MM.1S (cell line): Measurements from ENCODE around the gene STK36.

Experiments
- EZH2 ChIP-seq: fragments of 300-600 bp; sonication (generic); optimal IDR thresholded peaks from 2 replicates; pipeline ENCODE3; 2017; ENCODE audit warnings: low read depth, mild to moderate bottlenecking, antibody characterized with exemption, low read length, mixed read lengths
- TF ChIP-seq, protein P1 (sequence below): fragments of 300-600 bp; sonication (generic); IDR thresholded peaks from 2 replicates; pipeline ENCODE4 v1.5.1; 2016; ENCODE audit warnings: antibody characterized with exemption, low read length, mixed read lengths

DNA sequence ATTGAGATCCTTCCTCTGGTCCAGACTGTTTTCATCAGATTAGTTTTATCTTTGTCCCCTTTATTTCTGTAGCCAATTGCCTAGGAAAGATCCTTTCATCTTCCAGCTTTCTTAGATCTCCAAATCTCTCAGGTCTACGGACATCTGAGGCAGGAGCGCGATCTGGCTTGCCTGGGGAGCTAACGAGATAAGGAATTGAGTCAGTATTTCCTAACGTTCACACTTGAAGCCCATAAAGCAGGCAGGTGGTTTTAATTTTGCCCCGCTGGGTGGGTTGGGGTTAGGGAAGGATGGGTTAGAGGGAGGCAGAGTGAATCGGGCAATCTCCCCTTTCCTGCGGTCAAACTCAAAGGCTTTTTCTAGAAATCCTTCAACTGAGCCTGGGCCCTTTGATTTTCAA, 38.0 kb downstream of the STK36 start:
- TF ChIP-seq, protein P1, sequence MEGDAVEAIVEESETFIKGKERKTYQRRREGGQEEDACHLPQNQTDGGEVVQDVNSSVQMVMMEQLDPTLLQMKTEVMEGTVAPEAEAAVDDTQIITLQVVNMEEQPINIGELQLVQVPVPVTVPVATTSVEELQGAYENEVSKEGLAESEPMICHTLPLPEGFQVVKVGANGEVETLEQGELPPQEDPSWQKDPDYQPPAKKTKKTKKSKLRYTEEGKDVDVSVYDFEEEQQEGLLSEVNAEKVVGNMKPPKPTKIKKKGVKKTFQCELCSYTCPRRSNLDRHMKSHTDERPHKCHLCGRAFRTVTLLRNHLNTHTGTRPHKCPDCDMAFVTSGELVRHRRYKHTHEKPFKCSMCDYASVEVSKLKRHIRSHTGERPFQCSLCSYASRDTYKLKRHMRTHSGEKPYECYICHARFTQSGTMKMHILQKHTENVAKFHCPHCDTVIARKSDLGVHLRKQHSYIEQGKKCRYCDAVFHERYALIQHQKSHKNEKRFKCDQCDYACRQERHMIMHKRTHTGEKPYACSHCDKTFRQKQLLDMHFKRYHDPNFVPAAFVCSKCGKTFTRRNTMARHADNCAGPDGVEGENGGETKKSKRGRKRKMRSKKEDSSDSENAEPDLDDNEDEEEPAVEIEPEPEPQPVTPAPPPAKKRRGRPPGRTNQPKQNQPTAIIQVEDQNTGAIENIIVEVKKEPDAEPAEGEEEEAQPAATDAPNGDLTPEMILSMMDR: no peak
- no peak for TF ChIP-seq EZH2
